ENCODE measurements around the gene BTN1A1. TPM values are rescaled to one million over a fixed set of nuclear protein-coding genes. Genes with fewer than 3 reads are reported as not detected.
A peak's percentile ranks its signal among the peaks of the same experiment; 100 is the strongest.

Gene BTN1A1
- total and polyA plus RNA-seq, 9 of the 15 experiments (the other 6 are each of a cell fraction or from before 2014, with no cell fraction given): 0.01 to 0.15 (median 0.06) TPM; not detected in 4

DNA sequence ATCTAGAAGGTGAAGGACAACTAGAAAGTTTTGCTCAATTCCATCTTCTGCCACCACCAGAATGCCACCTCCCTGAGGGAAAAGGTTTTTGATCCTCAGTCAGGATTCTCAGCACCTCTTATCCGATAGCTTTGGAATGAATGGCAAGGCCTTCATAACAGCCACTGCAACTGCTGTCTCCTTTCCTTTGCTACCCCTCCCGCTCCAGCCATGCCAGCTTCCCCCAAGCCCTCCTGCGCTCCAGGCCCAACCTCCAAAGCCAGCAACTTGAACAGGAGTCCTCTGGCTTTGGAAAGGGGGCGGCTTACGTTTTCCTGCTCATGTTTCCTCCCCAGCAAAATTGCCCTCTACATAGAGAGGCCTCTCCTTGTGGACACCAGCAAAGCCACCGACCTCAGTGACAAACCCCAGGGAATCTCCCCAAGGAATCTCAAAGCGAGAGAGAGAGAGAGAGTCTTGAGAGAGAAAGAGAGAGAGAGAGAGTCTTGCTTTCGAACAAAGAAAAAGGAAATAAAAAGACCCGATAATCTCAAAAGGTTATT, 42.8 kb upstream of the BTN1A1 start (continued):
- TF ChIP-seq, protein P1, sequence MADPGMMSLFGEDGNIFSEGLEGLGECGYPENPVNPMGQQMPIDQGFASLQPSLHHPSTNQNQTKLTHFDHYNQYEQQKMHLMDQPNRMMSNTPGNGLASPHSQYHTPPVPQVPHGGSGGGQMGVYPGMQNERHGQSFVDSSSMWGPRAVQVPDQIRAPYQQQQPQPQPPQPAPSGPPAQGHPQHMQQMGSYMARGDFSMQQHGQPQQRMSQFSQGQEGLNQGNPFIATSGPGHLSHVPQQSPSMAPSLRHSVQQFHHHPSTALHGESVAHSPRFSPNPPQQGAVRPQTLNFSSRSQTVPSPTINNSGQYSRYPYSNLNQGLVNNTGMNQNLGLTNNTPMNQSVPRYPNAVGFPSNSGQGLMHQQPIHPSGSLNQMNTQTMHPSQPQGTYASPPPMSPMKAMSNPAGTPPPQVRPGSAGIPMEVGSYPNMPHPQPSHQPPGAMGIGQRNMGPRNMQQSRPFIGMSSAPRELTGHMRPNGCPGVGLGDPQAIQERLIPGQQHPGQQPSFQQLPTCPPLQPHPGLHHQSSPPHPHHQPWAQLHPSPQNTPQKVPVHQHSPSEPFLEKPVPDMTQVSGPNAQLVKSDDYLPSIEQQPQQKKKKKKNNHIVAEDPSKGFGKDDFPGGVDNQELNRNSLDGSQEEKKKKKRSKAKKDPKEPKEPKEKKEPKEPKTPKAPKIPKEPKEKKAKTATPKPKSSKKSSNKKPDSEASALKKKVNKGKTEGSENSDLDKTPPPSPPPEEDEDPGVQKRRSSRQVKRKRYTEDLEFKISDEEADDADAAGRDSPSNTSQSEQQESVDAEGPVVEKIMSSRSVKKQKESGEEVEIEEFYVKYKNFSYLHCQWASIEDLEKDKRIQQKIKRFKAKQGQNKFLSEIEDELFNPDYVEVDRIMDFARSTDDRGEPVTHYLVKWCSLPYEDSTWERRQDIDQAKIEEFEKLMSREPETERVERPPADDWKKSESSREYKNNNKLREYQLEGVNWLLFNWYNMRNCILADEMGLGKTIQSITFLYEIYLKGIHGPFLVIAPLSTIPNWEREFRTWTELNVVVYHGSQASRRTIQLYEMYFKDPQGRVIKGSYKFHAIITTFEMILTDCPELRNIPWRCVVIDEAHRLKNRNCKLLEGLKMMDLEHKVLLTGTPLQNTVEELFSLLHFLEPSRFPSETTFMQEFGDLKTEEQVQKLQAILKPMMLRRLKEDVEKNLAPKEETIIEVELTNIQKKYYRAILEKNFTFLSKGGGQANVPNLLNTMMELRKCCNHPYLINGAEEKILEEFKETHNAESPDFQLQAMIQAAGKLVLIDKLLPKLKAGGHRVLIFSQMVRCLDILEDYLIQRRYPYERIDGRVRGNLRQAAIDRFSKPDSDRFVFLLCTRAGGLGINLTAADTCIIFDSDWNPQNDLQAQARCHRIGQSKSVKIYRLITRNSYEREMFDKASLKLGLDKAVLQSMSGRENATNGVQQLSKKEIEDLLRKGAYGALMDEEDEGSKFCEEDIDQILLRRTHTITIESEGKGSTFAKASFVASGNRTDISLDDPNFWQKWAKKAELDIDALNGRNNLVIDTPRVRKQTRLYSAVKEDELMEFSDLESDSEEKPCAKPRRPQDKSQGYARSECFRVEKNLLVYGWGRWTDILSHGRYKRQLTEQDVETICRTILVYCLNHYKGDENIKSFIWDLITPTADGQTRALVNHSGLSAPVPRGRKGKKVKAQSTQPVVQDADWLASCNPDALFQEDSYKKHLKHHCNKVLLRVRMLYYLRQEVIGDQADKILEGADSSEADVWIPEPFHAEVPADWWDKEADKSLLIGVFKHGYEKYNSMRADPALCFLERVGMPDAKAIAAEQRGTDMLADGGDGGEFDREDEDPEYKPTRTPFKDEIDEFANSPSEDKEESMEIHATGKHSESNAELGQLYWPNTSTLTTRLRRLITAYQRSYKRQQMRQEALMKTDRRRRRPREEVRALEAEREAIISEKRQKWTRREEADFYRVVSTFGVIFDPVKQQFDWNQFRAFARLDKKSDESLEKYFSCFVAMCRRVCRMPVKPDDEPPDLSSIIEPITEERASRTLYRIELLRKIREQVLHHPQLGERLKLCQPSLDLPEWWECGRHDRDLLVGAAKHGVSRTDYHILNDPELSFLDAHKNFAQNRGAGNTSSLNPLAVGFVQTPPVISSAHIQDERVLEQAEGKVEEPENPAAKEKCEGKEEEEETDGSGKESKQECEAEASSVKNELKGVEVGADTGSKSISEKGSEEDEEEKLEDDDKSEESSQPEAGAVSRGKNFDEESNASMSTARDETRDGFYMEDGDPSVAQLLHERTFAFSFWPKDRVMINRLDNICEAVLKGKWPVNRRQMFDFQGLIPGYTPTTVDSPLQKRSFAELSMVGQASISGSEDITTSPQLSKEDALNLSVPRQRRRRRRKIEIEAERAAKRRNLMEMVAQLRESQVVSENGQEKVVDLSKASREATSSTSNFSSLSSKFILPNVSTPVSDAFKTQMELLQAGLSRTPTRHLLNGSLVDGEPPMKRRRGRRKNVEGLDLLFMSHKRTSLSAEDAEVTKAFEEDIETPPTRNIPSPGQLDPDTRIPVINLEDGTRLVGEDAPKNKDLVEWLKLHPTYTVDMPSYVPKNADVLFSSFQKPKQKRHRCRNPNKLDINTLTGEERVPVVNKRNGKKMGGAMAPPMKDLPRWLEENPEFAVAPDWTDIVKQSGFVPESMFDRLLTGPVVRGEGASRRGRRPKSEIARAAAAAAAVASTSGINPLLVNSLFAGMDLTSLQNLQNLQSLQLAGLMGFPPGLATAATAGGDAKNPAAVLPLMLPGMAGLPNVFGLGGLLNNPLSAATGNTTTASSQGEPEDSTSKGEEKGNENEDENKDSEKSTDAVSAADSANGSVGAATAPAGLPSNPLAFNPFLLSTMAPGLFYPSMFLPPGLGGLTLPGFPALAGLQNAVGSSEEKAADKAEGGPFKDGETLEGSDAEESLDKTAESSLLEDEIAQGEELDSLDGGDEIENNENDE (IDR thresholded peaks at IDR 0.05; ENCODE audit: low read depth, low read length): no peak
- TF ChIP-seq RAD51 (IDR thresholded peaks at IDR 0.05; ENCODE audit: borderline replicate concordance, low read depth) (no peak), ZNF143 (CRISPR knock-in tag; IDR thresholded peaks at IDR 0.05) (no peak), ZFPM2 (CRISPR knock-in tag; IDR thresholded peaks at IDR 0.05) (no peak), HDAC6 (IDR thresholded peaks at IDR 0.05; ENCODE audit: low read depth, low read length) (no peak), SNIP1 (IDR thresholded peaks at IDR 0.05; ENCODE audit: low read depth) (no peak), WHSC1 (IDR thresholded peaks at IDR 0.05; ENCODE audit: low read length) (no peak), CCAR2 (IDR thresholded peaks at IDR 0.05; ENCODE audit: low read depth, low read length) (no peak)
- TF ChIP-seq, protein P2, sequence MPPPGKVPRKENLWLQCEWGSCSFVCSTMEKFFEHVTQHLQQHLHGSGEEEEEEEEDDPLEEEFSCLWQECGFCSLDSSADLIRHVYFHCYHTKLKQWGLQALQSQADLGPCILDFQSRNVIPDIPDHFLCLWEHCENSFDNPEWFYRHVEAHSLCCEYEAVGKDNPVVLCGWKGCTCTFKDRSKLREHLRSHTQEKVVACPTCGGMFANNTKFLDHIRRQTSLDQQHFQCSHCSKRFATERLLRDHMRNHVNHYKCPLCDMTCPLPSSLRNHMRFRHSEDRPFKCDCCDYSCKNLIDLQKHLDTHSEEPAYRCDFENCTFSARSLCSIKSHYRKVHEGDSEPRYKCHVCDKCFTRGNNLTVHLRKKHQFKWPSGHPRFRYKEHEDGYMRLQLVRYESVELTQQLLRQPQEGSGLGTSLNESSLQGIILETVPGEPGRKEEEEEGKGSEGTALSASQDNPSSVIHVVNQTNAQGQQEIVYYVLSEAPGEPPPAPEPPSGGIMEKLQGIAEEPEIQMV (tag; conservative IDR thresholded peaks at IDR 0.05; ENCODE audit: low read depth): peak; percentile 59; the same call in 1 of the 2 replicates
- TF ChIP-seq, protein P3, sequence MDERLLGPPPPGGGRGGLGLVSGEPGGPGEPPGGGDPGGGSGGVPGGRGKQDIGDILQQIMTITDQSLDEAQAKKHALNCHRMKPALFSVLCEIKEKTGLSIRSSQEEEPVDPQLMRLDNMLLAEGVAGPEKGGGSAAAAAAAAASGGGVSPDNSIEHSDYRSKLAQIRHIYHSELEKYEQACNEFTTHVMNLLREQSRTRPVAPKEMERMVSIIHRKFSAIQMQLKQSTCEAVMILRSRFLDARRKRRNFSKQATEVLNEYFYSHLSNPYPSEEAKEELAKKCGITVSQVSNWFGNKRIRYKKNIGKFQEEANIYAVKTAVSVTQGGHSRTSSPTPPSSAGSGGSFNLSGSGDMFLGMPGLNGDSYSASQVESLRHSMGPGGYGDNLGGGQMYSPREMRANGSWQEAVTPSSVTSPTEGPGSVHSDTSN (CRISPR knock-in tag; IDR thresholded peaks at IDR 0.05; ENCODE audit: low read depth): no peak
- TF ChIP-seq, protein P3 (tag; conservative IDR thresholded peaks at IDR 0.05; ENCODE audit: low read depth): no peak
